ENCODE data around the gene SNRPD1.
"Not testable (repeated sequence)": the region's sequence is repeated elsewhere in the genome, so short reads cannot be mapped to it uniquely, and the experiment has no call there.

The SNRPD1 gene

DNA sequence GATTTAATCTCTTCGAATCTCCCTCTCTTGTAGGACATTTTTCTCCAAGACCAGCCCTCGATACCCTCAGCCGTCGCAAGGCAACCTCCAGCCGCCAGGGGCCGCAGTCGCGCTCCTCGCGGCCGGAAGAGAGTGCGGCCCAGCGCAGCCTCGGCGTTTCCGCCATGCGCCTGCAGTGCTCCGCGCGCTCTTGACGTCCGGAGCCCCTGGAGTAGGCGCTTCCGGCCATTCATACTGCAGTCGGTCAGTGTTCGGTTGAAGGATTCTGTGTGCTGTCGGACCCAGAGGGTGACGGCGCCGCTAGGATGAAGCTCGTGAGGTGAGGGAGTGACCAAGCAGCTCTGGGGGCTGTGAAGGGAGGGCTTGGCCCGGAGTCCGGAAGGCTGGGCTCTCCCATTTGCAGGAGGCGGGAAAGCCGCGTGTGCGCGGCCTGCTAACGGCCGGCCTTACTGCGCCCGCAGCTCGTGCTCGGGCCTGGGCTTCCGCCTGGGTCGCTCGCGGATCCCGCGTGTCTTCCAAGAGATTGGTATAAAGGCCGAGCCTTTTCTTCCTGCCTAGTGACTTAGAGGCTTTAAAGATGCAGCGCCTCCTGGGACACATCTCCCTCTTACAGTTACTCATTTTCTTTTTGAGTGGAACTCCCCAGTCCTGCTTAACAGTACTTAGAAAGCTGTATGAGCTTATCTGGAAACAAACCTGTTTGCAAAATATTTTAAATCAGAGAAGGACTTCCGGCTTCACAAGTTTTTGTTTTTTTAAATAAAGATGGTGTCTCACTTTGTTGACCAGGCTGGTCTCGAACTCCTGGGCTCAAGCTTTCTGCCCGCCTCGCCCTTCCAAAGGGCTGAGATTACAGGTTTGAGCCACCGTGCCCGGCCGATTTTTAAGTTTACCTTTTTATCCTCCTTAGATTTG lies at the start of gene SNRPD1:
SNRPD1 (plus strand) TSS at position 190 of the 915 bp plus-strand sequence; CDS start at position 306, 116 bp downstream.
- DNase-seq (ENCODE audit: low spot score), result peak; percentile 93

DNA sequence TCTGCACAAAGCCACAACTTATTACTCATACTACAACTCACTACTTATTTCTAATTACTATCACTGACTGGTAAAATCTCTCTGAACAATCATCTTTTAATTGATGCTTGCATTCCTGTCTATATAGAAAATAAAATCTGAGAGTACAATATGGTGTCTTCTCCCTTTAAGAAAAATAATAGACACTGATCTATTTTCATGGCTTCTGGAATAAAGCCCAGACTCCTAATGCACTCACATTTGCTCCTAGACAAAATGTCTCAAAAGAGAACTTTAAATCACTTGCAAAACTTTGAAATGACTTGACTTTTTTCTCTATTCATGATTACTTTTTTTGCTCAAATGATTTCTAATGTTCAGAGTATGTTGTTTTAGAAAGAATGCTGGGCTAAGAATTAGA lies 40.3 kb upstream of the SNRPD1 start:
- DNase-seq (ENCODE audit: low spot score), result no peak

DNA sequence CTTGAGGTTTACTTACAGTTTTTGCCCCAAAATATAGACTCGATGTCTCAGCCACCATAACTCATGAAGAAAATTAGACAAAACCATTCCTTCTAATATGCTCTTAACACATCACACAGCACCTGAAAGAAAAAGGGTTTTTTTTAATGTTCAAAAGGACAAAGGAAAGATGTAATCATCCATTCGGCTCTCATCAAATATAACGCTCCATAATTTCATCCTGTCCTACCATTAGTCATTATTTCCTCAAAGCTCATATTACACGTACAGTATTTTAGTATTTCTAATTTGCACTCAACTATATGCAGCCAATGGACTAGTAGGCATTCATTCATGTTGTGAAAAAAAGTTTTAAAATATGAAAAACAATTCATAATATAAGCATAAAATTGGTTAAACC lies 36.5 kb upstream of the SNRPD1 start:
- DNase-seq (ENCODE audit: low spot score), result no peak

DNA sequence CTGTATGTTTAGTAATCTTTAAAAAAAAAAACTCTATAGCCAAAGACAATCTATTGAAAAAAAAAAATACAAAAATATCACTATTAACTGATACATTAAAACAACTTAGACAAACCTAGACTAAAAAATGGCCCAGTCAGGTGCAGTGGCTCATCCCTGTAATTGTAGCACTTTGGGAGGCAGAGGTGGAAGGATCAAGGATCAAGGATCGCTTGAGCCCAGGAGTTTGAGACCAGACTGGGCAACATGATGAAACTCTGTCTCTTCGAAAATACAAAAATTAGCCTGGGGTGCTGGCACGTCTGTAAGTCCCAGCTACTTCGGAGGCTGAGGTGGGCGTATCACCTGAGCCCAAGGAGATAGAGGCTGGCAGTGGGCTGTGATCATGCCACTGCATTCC lies 27.7 kb upstream of the SNRPD1 start:
- DNase-seq (ENCODE audit: low spot score), result no peak

DNA sequence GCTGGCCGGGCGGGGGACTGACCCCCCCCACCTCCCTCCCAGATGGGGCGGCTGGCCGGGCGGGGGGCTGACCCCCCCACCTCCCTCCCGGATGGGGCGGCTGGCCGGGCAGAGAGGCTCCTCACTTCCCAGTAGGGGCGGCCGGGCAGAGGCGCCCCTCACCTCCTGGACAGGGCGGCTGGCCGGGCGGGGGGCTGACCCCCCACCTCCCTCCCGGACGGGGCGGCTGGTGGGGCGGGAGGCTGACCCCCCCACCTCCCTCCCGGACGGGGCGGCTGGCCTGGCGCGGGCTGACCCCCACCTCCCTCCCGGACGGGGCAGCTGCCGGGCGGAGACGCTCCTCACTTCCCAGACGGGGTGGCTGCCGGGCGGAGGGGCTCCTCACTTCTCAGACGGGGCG lies 19.8 kb upstream of the SNRPD1 start:
- not testable (repeated sequence) for DNase-seq (ENCODE audit: low spot score)

DNA sequence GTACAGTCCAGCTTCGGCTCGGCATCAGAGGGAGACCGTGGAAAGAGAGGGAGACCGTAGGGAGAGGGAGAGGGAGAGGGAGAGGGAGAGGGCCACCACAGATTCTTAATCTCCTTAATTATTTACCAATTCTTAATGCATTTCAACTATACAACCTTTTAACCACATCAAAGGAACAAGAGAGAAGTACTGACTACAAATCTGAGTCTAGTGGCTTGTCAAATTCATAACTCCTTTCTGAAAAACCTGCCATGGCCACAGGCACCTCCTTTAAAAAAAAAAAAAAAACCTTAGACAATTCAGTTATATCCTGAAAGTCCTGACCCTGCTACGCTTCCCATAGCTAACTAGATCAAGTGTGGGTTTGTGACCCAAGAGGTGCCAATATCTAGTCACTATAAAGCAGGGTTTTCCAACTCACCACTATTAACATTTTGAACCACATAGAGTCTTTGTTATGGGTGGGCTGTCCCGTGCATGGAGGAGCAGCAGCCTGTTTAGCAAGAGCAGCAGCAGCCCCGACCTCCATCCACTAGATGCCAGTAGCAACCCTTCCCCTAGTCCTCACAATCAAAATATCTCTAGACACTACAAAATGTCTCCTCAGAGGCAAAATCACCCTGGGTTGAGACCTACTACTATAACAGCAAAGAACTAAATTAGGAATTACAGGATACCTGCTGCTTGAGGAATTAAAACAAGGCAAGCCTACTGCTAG lies 18.4 kb upstream of the SNRPD1 start:
- DNase-seq (ENCODE audit: low spot score), result no peak

DNA sequence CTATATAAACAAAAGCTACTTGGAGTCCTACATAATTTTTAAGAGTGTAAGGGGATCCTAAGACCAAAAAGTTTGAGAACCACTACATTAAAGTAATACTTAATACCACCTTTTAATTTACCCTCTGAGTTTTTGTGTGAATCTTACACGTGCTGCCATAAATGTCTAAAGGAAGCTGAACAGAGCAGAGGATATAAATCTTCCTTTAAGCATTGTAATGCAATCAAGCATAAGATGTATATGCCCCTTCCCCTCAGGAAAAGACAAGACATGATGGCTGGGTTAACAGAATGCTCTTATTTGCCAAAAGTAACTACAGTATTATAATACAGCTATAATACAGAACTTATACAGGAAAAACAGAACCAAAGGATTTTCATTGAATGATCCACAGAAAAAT lies 14.5 kb upstream of the SNRPD1 start:
- no peak for DNase-seq (ENCODE audit: low spot score)

DNA sequence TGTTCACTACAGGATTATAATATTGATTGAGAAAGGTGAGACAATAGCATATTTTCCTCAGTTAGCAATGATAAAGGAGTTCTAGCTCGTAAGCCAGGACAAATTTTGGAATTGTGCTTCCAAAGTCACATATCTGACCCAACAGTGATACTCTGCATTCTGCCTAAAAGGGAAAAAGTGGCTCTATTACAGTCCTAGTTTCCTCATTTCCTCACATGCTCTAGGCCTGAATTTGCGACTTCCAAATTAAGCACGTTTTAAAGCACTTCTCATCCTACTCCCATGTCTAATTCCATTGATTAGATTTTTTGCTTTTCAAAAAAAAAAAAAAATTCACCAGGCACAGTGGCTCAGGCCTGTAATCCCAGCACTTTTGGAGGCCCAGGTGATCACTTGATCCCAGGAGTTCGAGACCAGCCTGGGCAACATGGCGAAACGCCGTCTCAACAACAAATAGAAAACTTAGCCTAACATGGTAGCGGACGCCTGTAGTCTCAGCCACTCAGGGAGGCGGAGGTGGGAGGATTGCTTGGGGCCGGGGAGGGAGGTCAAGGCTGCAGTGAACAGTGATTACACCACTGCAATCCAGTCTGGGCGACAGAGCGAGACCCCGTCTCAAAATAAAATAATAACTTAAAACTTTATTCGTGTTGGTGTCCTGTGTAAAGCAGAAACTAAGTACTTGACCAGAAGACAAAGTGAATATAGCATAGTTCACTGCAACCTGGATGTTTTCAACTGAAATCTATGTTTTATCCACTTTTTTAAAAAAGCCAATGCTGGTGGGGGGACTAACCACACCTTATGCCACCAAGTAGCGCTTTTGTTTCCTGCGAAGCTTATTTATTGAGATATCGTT lies 13.2 kb upstream of the SNRPD1 start:
- DNase-seq (ENCODE audit: low spot score), result peak; percentile 27

DNA sequence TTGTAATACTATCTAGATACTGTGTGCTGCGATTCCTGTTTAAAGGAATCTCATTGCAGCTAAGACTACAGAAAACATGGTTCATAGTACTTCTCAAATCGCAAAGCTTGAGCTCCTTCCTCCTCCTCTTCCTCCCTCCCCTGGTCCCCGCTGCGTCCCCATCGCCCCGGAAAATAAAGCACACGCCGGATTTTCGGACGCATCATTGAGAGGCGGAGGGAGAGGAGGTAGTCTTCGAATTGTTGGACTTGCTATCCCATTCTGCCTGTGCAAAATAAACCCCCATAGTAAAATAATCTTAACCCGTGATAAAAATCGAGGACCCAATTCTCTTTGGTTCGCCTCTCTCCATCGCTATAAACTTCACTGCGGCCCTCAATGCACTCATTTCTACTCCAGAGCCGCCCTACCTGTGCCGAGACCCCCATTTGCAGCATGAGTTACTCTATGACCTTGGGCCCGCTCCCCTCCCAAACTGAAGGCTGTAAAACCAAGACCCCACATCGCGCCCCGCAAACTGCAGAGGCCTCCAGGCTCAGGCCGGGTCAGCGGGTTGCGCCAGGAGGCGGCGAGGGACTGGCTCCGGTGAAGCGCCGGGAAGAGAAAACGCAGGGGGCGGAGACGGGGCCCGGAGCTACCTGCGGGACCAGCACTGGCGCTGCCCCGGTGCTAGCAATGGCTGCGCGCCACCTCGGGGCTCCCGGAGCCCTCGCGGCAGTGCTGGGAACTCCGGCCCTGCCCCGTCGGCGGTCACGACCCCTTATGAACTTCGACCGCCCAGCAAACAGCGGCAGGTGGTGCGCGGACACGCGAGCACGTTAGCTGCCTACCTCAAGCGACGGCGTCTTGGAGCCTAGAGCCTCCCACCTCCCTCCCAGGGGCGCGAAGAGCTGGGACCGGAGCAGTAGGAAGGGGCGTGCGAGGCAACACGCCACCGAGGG lies 12.3 kb upstream of the SNRPD1 start:
- DNase-seq (ENCODE audit: low spot score), result peak; percentile 23

DNA sequence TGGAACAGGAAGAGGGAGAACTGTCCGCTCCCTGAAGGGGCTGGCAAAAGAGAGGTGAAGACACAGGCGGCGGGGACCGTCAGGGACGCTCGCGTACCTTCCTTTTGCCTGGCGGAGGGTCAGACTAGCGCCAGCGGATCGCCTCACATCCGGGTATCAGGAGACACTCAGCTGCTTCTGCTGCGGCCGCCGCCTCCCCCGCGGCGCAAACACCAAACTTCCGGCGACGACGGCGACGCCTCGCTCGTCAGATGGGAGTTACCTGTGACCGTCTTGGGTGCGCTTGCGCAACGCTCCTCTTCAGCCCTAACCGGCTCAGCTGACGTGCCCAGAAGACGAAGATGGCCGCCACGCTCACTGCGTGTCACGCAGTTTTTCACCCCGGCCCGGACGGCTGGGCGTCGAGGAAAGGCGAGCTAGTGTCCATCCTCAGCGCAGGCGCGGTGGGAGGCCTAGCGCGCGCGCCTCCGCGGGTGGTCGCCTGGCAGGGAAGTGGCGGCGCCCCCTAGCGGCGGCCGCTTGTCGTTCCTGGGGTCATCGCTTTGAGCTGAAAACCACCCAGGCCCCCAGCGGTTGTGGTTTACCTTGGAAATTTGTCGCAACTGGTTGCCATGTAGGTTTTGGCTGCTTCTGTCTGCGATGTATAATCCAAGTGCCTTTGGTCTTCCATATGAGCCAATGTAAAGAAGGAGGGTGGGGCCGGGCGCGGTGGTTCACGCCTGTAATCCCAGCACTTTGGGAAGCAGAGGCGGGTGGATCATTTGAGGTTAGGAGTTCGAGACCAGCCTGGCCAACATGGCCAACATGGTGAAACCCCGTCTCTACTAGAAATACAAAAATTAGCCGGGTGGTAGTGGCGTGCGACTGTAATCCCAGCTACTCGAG lies 11.3 kb upstream of the SNRPD1 start, which contains the start of gene ESCO1:
ESCO1 (minus strand) TSS at position 179 of the 885 bp plus-strand sequence. CDS start 25,861 bp downstream, outside the sequence.
- DNase-seq (ENCODE audit: low spot score), result peak; percentile 99

DNA sequence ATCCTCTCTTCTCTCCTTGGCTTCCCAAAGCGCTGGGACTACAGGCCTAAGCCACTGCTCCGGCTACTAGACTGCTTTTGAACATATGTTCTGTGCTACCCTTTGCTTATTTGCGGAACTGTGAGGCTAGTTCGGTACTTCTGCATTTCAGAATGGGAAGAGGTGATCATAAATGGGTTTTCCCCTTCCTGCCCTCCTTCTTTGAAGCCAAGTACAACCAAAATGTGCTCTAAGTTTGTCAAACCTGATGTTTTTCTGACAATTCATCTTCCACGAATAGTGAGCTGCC lies 9.9 kb upstream of the SNRPD1 start:
- no peak for DNase-seq (ENCODE audit: low spot score)

DNA sequence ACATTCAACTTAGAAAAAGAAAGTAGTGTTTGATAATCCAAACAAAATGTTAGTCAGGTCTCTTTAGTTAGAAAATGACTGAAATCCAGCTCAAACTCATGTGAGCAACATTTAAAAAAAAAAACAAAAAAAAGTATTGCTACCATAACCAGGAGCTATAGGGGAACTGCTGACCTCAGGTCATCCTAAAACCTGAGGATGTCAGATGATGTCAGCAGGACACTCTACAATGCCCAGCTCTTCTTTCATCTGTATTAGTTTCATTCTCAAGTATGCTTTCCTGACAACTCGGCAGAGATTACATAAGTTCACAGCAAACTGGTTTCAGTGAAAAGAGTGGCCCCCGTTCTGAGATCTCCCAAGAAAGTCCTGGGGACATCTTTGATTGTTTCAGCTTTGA lies 7.4 kb upstream of the SNRPD1 start:
- no peak for DNase-seq (ENCODE audit: low spot score)

DNA sequence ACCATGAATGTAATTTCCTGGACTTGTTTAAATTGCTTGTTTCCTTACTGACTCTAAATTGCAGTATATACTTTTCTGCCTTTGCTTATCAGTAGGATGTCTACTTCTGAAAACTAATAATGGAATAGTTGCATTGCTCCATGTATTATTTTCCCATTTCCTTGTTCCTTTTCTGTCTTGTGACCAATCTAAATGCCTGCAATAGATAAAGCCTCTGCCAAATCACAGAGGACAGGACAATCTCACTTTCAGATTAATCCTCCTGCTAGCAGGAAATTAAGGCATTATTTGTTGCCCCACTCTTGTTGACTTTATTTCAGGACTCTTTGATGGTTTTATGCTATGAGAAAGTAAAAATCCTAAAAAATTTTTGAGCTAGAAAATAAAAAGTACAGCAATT lies 6.9 kb upstream of the SNRPD1 start:
- no peak for DNase-seq (ENCODE audit: low spot score)

DNA sequence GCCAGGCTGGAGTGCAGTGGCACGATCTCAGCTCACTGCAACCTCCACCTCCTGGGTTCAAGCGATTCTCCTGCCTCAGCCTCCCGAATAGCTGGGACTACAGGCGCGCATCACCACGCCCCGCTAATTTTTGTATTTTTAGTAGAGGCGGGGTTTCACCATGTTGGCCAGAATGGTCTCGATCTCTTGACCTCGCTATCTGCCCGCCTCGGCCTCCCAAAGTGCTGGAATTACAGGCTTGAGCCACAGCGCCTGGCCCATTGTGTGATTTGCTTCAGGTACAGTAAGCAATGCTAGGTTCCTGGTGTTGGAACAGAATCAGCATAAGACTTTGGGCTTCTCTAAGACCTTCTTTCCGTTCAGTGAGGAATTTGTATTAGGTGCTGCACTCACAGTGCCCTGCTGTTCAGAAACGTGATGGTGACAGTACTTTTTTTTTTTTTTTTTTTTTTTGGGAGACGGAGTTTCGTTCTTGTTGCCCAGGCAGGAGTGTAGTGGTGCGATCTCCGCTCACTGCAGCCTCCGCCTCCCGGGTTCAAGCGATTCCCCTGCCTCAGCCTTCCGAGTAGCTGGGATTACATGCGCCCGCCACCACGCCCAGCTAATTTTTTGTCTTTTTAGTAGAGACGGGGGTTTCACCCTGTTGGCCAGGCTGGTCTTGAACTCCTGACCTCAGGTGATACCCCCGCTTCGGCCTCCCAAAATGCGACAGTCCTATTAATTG lies 551 bp upstream of the SNRPD1 start:
- DNase-seq (ENCODE audit: low spot score), result not testable (repeated sequence)

DNA sequence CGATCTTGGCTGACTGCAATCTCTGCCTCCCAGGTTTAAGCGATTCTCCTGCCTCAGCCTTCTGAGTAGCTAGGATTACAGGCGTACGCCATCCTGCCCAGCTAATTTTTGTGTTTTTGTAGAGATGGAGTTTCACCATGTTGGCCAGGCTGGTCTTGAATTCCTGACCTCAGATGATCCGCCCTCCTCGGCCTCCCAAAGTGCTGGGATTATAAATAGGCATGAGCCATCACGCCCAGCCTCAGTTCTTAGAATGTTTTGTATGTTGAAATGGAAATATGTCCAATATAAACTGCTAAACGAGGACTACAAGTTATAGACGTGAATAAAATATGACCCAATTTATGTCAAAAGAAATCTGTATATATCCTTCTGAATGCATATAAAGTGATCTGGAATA lies 9.5 kb downstream of the SNRPD1 start:
- not testable (repeated sequence) for DNase-seq (ENCODE audit: low spot score)

DNA sequence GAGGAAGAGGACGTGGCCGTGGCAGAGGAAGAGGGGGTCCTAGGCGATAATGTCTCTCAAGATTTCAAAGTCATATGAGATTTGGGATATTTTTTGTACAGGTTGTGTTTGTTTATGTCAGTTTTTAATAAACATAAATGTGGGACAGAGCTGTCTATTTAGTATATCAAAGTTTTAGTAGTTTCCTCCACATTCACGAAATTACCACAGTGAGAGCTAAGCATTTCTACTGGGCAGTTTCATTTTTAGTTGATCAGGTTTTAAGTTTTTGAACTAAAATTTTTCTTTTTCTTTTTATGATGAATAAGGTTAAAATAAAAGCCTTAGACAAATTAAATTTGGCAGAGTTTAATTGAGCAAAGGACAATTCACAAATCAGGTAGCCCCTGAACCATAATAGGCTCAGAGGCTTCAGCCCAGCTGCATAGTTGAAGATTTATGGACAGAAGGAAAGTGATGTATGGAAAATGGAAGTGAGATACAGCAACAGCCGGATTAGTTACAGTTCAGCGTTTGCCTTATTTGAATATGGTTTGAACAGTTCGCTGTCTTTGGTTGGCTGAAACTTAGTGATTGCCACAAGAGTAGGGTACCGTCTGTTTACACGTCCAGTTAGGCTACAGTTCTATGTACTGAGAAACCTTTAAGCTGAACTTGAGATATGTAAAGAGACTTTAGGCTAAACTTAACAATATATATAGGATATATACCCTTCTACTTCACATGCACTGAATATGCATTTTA lies 17.1 kb downstream of the SNRPD1 start:
- DNase-seq (ENCODE audit: low spot score), result no peak

DNA sequence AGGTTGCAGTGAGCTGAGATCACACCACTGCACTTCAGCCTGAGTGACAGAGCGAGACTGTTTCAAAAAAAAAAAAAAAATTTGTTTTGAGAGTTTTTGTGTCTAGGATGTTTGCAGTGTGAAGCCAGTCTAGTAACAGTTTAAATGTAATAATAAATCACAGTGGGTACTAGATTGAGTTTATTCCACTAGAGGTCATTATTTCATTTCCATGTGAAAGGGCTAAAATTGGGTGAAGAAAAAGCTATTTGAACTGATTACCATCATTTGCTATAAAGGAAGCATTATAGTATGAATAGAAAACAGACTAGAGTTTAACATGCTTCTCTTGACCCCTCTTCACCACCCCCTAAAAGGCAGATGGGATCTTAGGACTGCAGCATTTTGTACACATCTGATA lies 20.3 kb downstream of the SNRPD1 start:
- no peak for DNase-seq (ENCODE audit: low spot score)

DNA sequence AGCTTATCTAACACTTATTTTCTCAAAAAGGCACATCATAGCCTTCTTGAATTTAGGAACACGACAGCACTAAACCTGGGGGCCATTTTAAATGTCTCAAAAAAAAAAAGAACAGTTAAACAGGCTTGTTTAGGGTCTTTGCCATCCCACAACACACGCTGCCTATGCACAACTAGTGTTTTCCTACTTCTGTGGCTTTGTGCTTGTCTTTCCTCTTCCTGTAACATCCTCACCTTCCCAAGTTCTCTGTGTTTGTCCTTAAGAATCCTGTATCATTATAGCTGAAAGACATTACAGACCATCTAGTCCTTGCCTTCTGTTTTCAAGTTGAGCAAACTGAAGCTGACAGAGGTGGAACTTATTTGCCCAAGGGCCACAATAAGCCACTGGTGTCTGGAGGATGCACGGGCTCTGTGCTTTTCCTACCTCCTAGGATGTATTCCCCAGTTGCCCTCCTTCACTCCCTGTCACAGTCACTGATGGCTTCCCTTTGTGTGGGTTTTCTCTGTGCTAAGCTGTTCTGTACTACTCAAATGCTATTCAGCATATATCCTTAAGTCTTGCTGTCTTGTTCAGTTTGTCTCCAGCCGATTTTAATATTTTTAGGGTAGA lies 22.6 kb downstream of the SNRPD1 start:
- DNase-seq (ENCODE audit: low spot score), result no peak
